ENCODE results near the gene TAB2. TPM values are rescaled to one million over a fixed set of nuclear protein-coding genes. Genes with fewer than 3 reads are reported as not detected.
A peak's percentile ranks its signal among the peaks of the same experiment; 100 is the strongest.

TAB2 gene
- 51.3 and 51.9 TPM in 2 replicates for total RNA-seq
- polyA plus RNA-seq: 9.4 and 14.2 TPM in 2 replicates

- Histone ChIP-seq H3K9me2 (replicated peaks; ENCODE audit: insufficient read depth) (no peaks in the 10 kb centered on the region), H3K4me2 (peak within 1 kb of the TSS; percentile 85), H3K9me3 (ENCODE audit: low read depth) (no peaks in the 10 kb centered on the region), H3K27me3 (no peaks in the 10 kb centered on the region), H3K4me1 (ENCODE audit: insufficient read depth) (peaks cover 22% of the 10 kb centered on the region), H3K36me3 (replicated peaks; ENCODE audit: insufficient read depth, low read depth) (no peaks in the 10 kb centered on the region), H2AFZ (peak within 1 kb of the TSS; percentile 95), H3K4me3 (peak within 1 kb of the TSS; percentile 90), H4K20me1 (ENCODE audit: insufficient read depth, poor library complexity, severe bottlenecking) (peaks cover 43% of the 10 kb centered on the region), H3K79me2 (peaks cover 61% of the 10 kb centered on the region), H3K27ac (peak within 1 kb of the TSS; percentile 99)
- TF ChIP-seq CTCF (IDR thresholded peaks at IDR 0.05; ENCODE audit: poor library complexity): no peak
- no peak for TF ChIP-seq EZH2phosphoT487 (IDR thresholded peaks at IDR 0.05; ENCODE audit: low read depth, severe bottlenecking, unreplicated experiment)
- TF ChIP-seq EZH2 (IDR thresholded peaks at IDR 0.05; ENCODE audit: borderline replicate concordance): no peak
- peak; percentile 73 for DNase-seq (ENCODE audit: low spot score)
- WGBS (ENCODE audit: low lambda C conversion rate, missing lambda C conversion rate): 0% methylated on average over 5 of the region's 92 CpGs
Measured at GRCh38 chr6:149317644-149318571, at the start of gene TAB2. TAB2 (plus strand) TSS chr6:149317712; CDS start chr6:149369998, 52,286 bp downstream.

GRCh38 chr6:149268146-149268545, 49.4 kb upstream of the TAB2 start:
- Histone ChIP-seq H4K20me1 (ENCODE audit: insufficient read depth, poor library complexity, severe bottlenecking) (no peaks in the 10 kb centered on the region), H3K4me3 (no peak overlapping the region), H3K9me2 (replicated peaks; ENCODE audit: insufficient read depth) (no peaks in the 10 kb centered on the region), H2AFZ (no peak overlapping the region), H3K36me3 (replicated peaks; ENCODE audit: insufficient read depth, low read depth) (no peaks in the 10 kb centered on the region), H3K4me2 (no peak overlapping the region), H3K27me3 (no peaks in the 10 kb centered on the region), H3K9me3 (ENCODE audit: low read depth) (no peaks in the 10 kb centered on the region), H3K27ac (no peak overlapping the region), H3K4me1 (ENCODE audit: insufficient read depth) (no peaks in the 10 kb centered on the region), H3K79me2 (no peaks in the 10 kb centered on the region)
- 90% methylated on average over 5 of the region's 5 CpGs for WGBS (ENCODE audit: low lambda C conversion rate, missing lambda C conversion rate)
- TF ChIP-seq EZH2phosphoT487 (IDR thresholded peaks at IDR 0.05; ENCODE audit: low read depth, severe bottlenecking, unreplicated experiment) (no peak), EZH2 (IDR thresholded peaks at IDR 0.05; ENCODE audit: borderline replicate concordance) (no peak), CTCF (IDR thresholded peaks at IDR 0.05; ENCODE audit: poor library complexity) (no peak)
- DNase-seq (ENCODE audit: low spot score): no peak

GRCh38 chr6:149268768-149269167, 48.7 kb upstream of the TAB2 start:
- WGBS (ENCODE audit: low lambda C conversion rate, missing lambda C conversion rate): 69% methylated on average over 1 of the region's 1 CpG
- TF ChIP-seq EZH2phosphoT487 (IDR thresholded peaks at IDR 0.05; ENCODE audit: low read depth, severe bottlenecking, unreplicated experiment): no peak
- TF ChIP-seq EZH2 (IDR thresholded peaks at IDR 0.05; ENCODE audit: borderline replicate concordance): no peak
- no peak for TF ChIP-seq CTCF (IDR thresholded peaks at IDR 0.05; ENCODE audit: poor library complexity)
- Histone ChIP-seq H3K27ac (no peak overlapping the region), H3K9me2 (replicated peaks; ENCODE audit: insufficient read depth) (no peaks in the 10 kb centered on the region), H3K27me3 (no peaks in the 10 kb centered on the region), H3K9me3 (ENCODE audit: low read depth) (no peaks in the 10 kb centered on the region), H2AFZ (no peak overlapping the region), H3K79me2 (no peaks in the 10 kb centered on the region), H3K4me3 (no peak overlapping the region), H4K20me1 (ENCODE audit: insufficient read depth, poor library complexity, severe bottlenecking) (no peaks in the 10 kb centered on the region), H3K4me2 (no peak overlapping the region), H3K36me3 (replicated peaks; ENCODE audit: insufficient read depth, low read depth) (no peaks in the 10 kb centered on the region), H3K4me1 (ENCODE audit: insufficient read depth) (no peaks in the 10 kb centered on the region)
- DNase-seq (ENCODE audit: low spot score): no peak
